ENCODE measurements around the gene SORCS2. TPM values are rescaled to one million over a fixed set of nuclear protein-coding genes. Genes with fewer than 3 reads are reported as not detected.

SORCS2 gene
- total and polyA plus RNA-seq, 2 donors (not counting 1 experiment from before 2014, with no cell fraction given), result not detected

DNA sequence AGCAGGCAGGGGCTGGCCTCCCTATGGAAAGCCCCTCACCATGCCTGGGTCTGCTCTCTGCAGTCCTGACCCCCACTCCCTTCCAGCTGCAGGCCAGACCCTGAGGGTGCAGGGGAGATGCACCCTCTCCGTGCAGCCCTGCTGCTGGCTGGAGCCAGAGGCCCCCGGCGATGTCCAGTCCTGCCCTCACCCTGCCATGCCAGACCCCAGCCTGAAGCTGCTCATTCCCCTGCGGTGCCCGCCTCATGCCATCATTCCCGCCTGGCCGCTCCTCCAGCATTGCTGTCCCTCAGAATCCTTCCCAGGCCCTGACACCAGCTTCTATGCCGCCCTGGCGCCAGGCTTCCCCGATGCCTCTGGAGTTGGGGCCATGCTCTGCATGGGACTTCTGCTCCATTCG lies 72.4 kb downstream of the SORCS2 start:
- Histone ChIP-seq H4K20me1 (ENCODE audit: control insufficient read depth, insufficient read depth, low read length, poor library complexity, severe bottlenecking) (no peaks in the 10 kb centered on the region), H3K36me3 (replicated peaks in 1 of 2; ENCODE audit: control extremely low read depth in 1 of 2, control insufficient read depth in 1 of 2, extremely low read depth in 1 of 2, insufficient read depth in 2 of 2, low read length in 1 of 2) (no peaks in the 10 kb centered on the region), H2AFZ (ENCODE audit: insufficient read depth, low read depth, low read length, poor library complexity, severe bottlenecking) (no peak overlapping the region), H3K27me3 (replicated peaks in 1 of 4; ENCODE audit: control extremely low read depth in 1 of 4, control insufficient read depth in 3 of 4, insufficient read depth in 4 of 4, low read length in 3 of 4) (no peaks in the 10 kb centered on the region), H3K27ac (ENCODE audit: low read length in 2 of 2) (no peak overlapping the region), H3K4me2 (replicated peaks; ENCODE audit: low read depth, low read length, poor library complexity, severe bottlenecking) (no peak overlapping the region), H3K79me2 (ENCODE audit: control insufficient read depth, insufficient read depth, low read length) (no peaks in the 10 kb centered on the region), H3K4me3 (ENCODE audit: control extremely low read depth in 1 of 5, extremely low read depth in 1 of 5, insufficient read depth in 1 of 5, low read depth in 2 of 5, low read length in 4 of 5) (no peak overlapping the region), H3K4me1 (ENCODE audit: control insufficient read depth in 2 of 2, insufficient read depth in 2 of 2, low read length in 2 of 2) (no peaks in the 10 kb centered on the region), H3K9me3 (ENCODE audit: control extremely low read depth in 1 of 3, control insufficient read depth in 2 of 3, insufficient read depth in 1 of 3, low read length in 2 of 3) (peaks cover 0 to 12% (median 0%) of the 10 kb centered on the region in 3 donors), H3K9ac (ENCODE audit: low read length) (no peak overlapping the region)
- 86% methylated on average over 10 of the region's 11 CpGs for WGBS (ENCODE audit: insufficient coverage)
- TF ChIP-seq EZH2 (IDR thresholded peaks at IDR 0.05; ENCODE audit: borderline replicate concordance, insufficient read depth, low read depth, low read length, poor library complexity, severe bottlenecking), result no peak
- TF ChIP-seq, protein P1, sequence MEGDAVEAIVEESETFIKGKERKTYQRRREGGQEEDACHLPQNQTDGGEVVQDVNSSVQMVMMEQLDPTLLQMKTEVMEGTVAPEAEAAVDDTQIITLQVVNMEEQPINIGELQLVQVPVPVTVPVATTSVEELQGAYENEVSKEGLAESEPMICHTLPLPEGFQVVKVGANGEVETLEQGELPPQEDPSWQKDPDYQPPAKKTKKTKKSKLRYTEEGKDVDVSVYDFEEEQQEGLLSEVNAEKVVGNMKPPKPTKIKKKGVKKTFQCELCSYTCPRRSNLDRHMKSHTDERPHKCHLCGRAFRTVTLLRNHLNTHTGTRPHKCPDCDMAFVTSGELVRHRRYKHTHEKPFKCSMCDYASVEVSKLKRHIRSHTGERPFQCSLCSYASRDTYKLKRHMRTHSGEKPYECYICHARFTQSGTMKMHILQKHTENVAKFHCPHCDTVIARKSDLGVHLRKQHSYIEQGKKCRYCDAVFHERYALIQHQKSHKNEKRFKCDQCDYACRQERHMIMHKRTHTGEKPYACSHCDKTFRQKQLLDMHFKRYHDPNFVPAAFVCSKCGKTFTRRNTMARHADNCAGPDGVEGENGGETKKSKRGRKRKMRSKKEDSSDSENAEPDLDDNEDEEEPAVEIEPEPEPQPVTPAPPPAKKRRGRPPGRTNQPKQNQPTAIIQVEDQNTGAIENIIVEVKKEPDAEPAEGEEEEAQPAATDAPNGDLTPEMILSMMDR (IDR thresholded peaks at IDR 0.05), result no peak
- Mint-ChIP-seq H3K9me3 (ENCODE audit: insufficient read depth) (no peaks in the 10 kb centered on the region), H3K27me3 (peaks cover 6% of the 10 kb centered on the region), H3K4me3 (no peak overlapping the region), H3K27ac (no peak overlapping the region), H3K4me1 (no peaks in the 10 kb centered on the region)
- POLR2A ChIA-PET, result no interaction called here
- CTCF ChIA-PET, result no interaction called here
- ATAC-seq (ENCODE audit: low read depth), result no peak
- DNase-seq, result no peak
- intact Hi-C loops (cut with micrococcal nuclease), result no loop called here

DNA sequence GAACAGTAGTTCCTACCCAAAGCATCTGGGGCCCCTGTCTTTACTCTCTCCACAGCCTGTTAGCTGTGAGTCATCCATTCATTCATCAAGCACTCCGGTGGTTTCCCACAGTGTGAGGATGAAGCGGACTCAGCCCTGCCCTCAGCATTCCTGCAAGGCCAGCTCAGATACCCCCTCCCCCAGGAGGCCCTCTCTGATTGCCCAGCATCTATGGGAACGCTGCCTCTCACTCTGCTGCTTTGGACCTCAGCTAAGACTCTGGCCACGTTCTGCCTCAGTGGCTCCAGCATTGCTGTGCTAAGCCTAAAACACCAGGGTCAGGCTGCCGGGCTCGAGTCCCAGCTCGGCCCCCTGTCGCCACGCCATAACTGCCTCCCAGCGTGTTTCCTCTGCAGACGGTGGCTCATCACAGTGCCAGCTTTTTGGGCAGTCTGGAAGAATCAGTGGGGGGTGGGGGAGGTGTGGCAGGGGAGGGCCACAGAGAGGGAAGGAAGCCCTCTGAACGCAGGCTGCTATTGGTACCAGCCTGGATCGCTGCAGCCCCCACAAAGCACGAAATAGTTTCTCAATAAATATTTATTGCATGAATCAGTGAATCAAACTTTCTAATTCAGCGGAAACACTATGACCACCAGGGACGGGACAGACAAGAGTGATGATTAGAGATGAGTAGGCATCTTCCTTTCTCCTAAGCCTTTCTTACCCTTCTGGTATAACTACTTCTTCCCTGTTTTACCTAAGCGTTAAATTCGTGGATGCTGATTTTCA lies 74.4 kb downstream of the SORCS2 start:
- peaks cover 0 to 13% (median 0%) of the 10 kb centered on the region in 3 donors for H3K9me3 ChIP-seq (ENCODE audit: control extremely low read depth in 1 of 3, control insufficient read depth in 2 of 3, insufficient read depth in 1 of 3, low read length in 2 of 3)
- no peak for ATAC-seq (ENCODE audit: low read depth)
- no peak overlapping the region for H3K27ac ChIP-seq (ENCODE audit: low read length in 2 of 2)
- POLR2A ChIA-PET, result no interaction called here
- H2AFZ ChIP-seq (ENCODE audit: insufficient read depth, low read depth, low read length, poor library complexity, severe bottlenecking), result no peak overlapping the region
- H3K4me3 ChIP-seq (ENCODE audit: control extremely low read depth in 1 of 5, extremely low read depth in 1 of 5, insufficient read depth in 1 of 5, low read depth in 2 of 5, low read length in 4 of 5), result no peak overlapping the region
- Mint-ChIP-seq H3K27ac (no peak overlapping the region), H3K9me3 (ENCODE audit: insufficient read depth) (no peaks in the 10 kb centered on the region), H3K4me1 (no peaks in the 10 kb centered on the region), H3K4me3 (no peak overlapping the region), H3K27me3 (peaks cover 6% of the 10 kb centered on the region)
- DNase-seq, result no peak
- no peaks in the 10 kb centered on the region for H3K79me2 ChIP-seq (ENCODE audit: control insufficient read depth, insufficient read depth, low read length)
- H3K36me3 ChIP-seq (replicated peaks in 1 of 2; ENCODE audit: control extremely low read depth in 1 of 2, control insufficient read depth in 1 of 2, extremely low read depth in 1 of 2, insufficient read depth in 2 of 2, low read length in 1 of 2), result no peaks in the 10 kb centered on the region
- no peak overlapping the region for H3K9ac ChIP-seq (ENCODE audit: low read length)
- H3K4me2 ChIP-seq (replicated peaks; ENCODE audit: low read depth, low read length, poor library complexity, severe bottlenecking), result no peak overlapping the region
- no peaks in the 10 kb centered on the region for H4K20me1 ChIP-seq (ENCODE audit: control insufficient read depth, insufficient read depth, low read length, poor library complexity, severe bottlenecking)
- intact Hi-C loops (cut with micrococcal nuclease), result no loop called here
- no peaks in the 10 kb centered on the region for H3K4me1 ChIP-seq (ENCODE audit: control insufficient read depth in 2 of 2, insufficient read depth in 2 of 2, low read length in 2 of 2)
- no peak for TF ChIP-seq EZH2 (IDR thresholded peaks at IDR 0.05; ENCODE audit: borderline replicate concordance, insufficient read depth, low read depth, low read length, poor library complexity, severe bottlenecking)
- TF ChIP-seq, protein P1 (IDR thresholded peaks at IDR 0.05), result no peak
- WGBS (ENCODE audit: insufficient coverage), result 74% methylated on average over 12 of the region's 18 CpGs
- CTCF ChIA-PET, result no interaction called here
- H3K27me3 ChIP-seq (replicated peaks in 1 of 4; ENCODE audit: control extremely low read depth in 1 of 4, control insufficient read depth in 3 of 4, insufficient read depth in 4 of 4, low read length in 3 of 4), result no peaks in the 10 kb centered on the region
